H1 (cell line): Measurements from ENCODE around the gene LMAN2. TPM values are rescaled to one million over a fixed set of nuclear protein-coding genes. Genes with fewer than 3 reads are reported as not detected.

Experiments
- BRCA1 ChIP-seq: IDR thresholded peaks from 2 replicates; pipeline ENCODE4 v1.6.1; 2012; ENCODE audit warnings: low read depth, low read length, improper control_type of control experiment
- EP300 ChIP-seq, 2 experiments: IDR thresholded peaks; 1 replicate in 1 of 2; 2 replicates in 1 of 2; pipeline ENCODE4 v1.6.1; 2011 to 2012; ENCODE audit warnings: low read depth in 2 of 2, low read length in 2 of 2, mild to moderate bottlenecking in 2 of 2, borderline replicate concordance in 1 of 2, inconsistent platforms in 1 of 2, moderate library complexity in 1 of 2
- FOSL1 ChIP-seq: IDR thresholded peaks from 2 replicates; pipeline ENCODE4 v1.6.1; 2011; ENCODE audit warnings: mild to moderate bottlenecking, low read depth, low read length, moderate library complexity; ENCODE audit not compliant: insufficient read depth
- KDM1A ChIP-seq: fragments of 200-600, 300-600 bp; sonication (generic); IDR thresholded peaks from 2 replicates; pipeline ENCODE4 v1.7.1; 2016; ENCODE audit warnings: mild to moderate bottlenecking, low read length, borderline replicate concordance
- KDM5A ChIP-seq: fragments of 200-600 bp; IDR thresholded peaks from 2 replicates; pipeline ENCODE4 v1.7.1; 2012; ENCODE audit warnings: mild to moderate bottlenecking, low read length, inconsistent platforms, mixed read lengths
- MAFK ChIP-seq: IDR thresholded peaks from 2 replicates; pipeline ENCODE4 v1.6.1; 2012; ENCODE audit warnings: low read depth, mild to moderate bottlenecking, improper control_type of control experiment, low read length
- SIN3A ChIP-seq, 2 experiments: IDR thresholded peaks in 1 of 2; conservative IDR thresholded peaks in 1 of 2; 2 replicates each; pipeline ENCODE4 v1.6.1; 2011 to 2012; ENCODE audit warnings: low read length in 2 of 2, improper control_type of control experiment in 1 of 2, low read depth in 1 of 2, mild to moderate bottlenecking in 1 of 2
- SUZ12 ChIP-seq: fragments of 200-600 bp; sonication (generic); IDR thresholded peaks from 2 replicates; pipeline ENCODE4 v1.6.1; 2012; ENCODE audit warnings: mild to moderate bottlenecking, inconsistent platforms, low read length, moderate library complexity, mixed read lengths
- polyA plus RNA-seq, 7 experiments: library from polyadenylated mRNA; depleted of rRNA in 3 of 7; stranded (reverse) in 5 of 7; unstranded in 2 of 7; fragments of >200 nt in 5 of 7; fragments of 200-250 nt in 2 of 7; gene quantifications; 1 replicate in 5 of 7; 2 replicates in 1 of 7; 4 replicates in 1 of 7; pipeline versions ENCODE4 v1.2.1 to v1.2.3, GENCODE V29; 2011 to 2013; ENCODE audit warnings: missing spikeins in 2 of 7, mixed read lengths in 2 of 7
- total RNA-seq: library from RNA; stranded (reverse); fragmentation: NEBNext Ultra II Directional; extraction: Animal tissue kit (Norgen Biotek cat#: 25700); gene quantifications from 2 replicates; pipeline ENCODE4 v1.2.1, GENCODE V29; 2021
- TF ChIP-seq, protein P1 (sequence below), 3 experiments: IDR thresholded peaks; 1 replicate in 2 of 3; 2 replicates in 1 of 3; pipeline versions ENCODE4 v1.5.1 to v1.6.1; 2011; ENCODE audit warnings: low read length in 3 of 3, mild to moderate bottlenecking in 3 of 3, inconsistent platforms in 2 of 3, low read depth in 1 of 3, moderate library complexity in 1 of 3; ENCODE audit not compliant: insufficient read depth in 1 of 3; ENCODE audit errors: control extremely low read depth in 1 of 3

Gene LMAN2
- total and polyA plus RNA-seq, 2 of the 8 experiments (the other 6 are each of a cell fraction or from before 2014, with no cell fraction given), result 116 to 225 TPM

DNA sequence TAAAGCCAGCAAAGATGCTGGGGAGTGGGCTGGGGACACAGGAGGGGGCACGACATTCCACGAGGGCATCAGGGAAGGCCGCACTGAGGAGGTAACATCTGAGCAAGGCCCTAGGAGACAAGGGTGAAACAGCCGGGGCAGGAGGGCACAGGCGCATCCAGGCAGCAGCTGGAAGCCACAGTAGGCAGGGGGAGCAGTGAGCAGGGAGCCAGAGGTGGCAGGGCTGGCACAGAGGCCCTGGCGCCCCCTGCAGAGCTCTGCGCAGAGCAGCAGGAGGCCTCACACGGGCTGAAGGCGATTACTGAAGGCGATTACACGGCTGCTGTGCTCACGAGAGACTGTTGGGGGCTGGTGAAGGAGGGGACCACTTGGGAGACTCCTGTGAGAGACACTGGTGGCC lies 15.4 kb downstream of the LMAN2 start (continued):
- TF ChIP-seq, protein P1, sequence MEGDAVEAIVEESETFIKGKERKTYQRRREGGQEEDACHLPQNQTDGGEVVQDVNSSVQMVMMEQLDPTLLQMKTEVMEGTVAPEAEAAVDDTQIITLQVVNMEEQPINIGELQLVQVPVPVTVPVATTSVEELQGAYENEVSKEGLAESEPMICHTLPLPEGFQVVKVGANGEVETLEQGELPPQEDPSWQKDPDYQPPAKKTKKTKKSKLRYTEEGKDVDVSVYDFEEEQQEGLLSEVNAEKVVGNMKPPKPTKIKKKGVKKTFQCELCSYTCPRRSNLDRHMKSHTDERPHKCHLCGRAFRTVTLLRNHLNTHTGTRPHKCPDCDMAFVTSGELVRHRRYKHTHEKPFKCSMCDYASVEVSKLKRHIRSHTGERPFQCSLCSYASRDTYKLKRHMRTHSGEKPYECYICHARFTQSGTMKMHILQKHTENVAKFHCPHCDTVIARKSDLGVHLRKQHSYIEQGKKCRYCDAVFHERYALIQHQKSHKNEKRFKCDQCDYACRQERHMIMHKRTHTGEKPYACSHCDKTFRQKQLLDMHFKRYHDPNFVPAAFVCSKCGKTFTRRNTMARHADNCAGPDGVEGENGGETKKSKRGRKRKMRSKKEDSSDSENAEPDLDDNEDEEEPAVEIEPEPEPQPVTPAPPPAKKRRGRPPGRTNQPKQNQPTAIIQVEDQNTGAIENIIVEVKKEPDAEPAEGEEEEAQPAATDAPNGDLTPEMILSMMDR (IDR thresholded peaks at IDR 0.05; ENCODE audit: control extremely low read depth in 1 of 3, insufficient read depth in 1 of 3, low read depth in 1 of 3, low read length in 3 of 3), result peak in 2 of 3 experiments; percentile 39 to 74; a peak in 3 of 4 replicates
- TF ChIP-seq SIN3A (conservative IDR thresholded peaks at IDR 0.05 in 1 of 2, IDR thresholded peaks at IDR 0.05 in 1 of 2; ENCODE audit: low read depth in 1 of 2, low read length in 2 of 2) (no peak), BRCA1 (no peak), MAFK (no peak), EP300 (IDR thresholded peaks at IDR 0.05; ENCODE audit: borderline replicate concordance in 1 of 2, low read depth in 2 of 2, low read length in 2 of 2) (no peak), SUZ12 (no peak), FOSL1 (no peak), KDM1A (no peak), KDM5A (no peak)
